ENCODE measurements around the gene TEKTIP1.

DNA sequence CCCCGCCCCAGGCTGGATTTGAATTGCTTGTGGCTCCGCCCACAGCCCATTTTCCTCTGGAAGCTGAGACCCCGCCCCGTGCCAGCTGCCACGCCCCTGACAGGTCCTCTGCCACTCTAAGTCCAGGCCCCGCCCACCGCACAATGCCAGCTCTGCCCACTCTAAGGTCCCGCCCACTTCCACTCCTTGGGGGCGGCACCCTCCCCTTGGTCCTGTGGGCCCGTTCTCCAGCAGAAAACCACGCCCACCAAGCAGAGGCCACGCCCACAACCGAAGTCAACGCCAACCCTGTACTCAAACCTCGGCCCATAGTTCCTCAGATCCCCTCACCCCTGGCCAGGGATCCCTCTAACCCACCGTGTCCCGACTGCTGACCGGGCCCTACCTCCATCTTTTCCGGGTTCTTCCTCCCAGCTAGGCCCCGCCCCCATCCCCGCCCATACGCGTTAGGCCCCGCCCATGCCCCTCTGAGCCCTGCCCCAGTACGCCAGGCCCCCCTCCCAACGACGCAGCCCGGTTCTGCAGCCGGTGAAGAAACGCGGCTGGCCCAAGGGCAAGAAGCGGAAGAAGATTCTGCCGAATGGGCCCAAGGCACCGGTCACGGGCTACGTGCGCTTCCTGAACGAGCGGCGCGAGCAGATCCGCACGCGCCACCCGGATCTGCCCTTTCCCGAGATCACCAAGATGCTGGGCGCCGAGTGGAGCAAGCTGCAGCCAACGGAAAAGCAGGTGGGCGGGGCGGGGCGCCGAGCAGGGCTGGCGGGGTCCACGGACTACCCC lies 35.1 kb downstream of the TEKTIP1 start:
- TF ChIP-seq TARDBP (IDR thresholded peaks at IDR 0.05) (no peak), FOXK2 (IDR thresholded peaks at IDR 0.05) (no peak), ARNT (IDR thresholded peaks at IDR 0.05) (no peak), FOXM1 (IDR thresholded peaks at IDR 0.05; ENCODE audit: borderline replicate concordance) (no peak), FOXA1 (IDR thresholded peaks at IDR 0.05) (no peak), HDGF (IDR thresholded peaks at IDR 0.05; ENCODE audit: borderline replicate concordance) (peak; percentile 94), ELF4 (IDR thresholded peaks at IDR 0.05) (no peak), NFRKB (IDR thresholded peaks at IDR 0.05) (no peak), SUZ12 (IDR thresholded peaks at IDR 0.05) (no peak), SP1 (IDR thresholded peaks at IDR 0.05) (peak; percentile 88), BHLHE40 (IDR thresholded peaks at IDR 0.05; ENCODE audit: borderline replicate concordance) (no peak), ZNF384 (IDR thresholded peaks at IDR 0.05) (no peak), L3MBTL2 (conservative IDR thresholded peaks at IDR 0.05) (no peak)
- TF ChIP-seq, protein P1, sequence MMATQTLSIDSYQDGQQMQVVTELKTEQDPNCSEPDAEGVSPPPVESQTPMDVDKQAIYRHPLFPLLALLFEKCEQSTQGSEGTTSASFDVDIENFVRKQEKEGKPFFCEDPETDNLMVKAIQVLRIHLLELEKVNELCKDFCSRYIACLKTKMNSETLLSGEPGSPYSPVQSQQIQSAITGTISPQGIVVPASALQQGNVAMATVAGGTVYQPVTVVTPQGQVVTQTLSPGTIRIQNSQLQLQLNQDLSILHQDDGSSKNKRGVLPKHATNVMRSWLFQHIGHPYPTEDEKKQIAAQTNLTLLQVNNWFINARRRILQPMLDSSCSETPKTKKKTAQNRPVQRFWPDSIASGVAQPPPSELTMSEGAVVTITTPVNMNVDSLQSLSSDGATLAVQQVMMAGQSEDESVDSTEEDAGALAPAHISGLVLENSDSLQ (IDR thresholded peaks at IDR 0.05) = peak; percentile 97

Measured in HEK293T (cell line).